ACC112 (cell line): ENCODE results near the gene SLC37A3.
"Not testable (repeated sequence)": the region's sequence is repeated elsewhere in the genome, so short reads cannot be mapped to it uniquely, and the experiment has no call there.

Source experiments
- H2AFZ ChIP-seq: fragments of 200-600 bp; sonication (generic); one replicate; pipeline ENCODE4 v1.6.0; 2017; ENCODE audit warnings: antibody characterized with exemption, low read length; ENCODE audit not compliant: unreplicated experiment
- H3K27ac ChIP-seq: fragments of 200-600 bp; sonication (generic); 2 replicates; pipeline ENCODE4 v1.5.1; 2014; ENCODE audit warnings: low read depth, mild to moderate bottlenecking, antibody characterized with exemption, low read length, moderate library complexity
- H3K27me3 ChIP-seq: fragments of 200-600 bp; sonication (generic); 2 replicates; pipeline ENCODE4 v1.6.1; 2014; ENCODE audit warnings: mild to moderate bottlenecking, antibody characterized with exemption, low read length, moderate library complexity, mixed read lengths; ENCODE audit not compliant: insufficient read depth
- H3K36me3 ChIP-seq: fragments of 200-600 bp; sonication (generic); 2 replicates; pipeline ENCODE4 v1.6.1; 2016; ENCODE audit warnings: mild to moderate bottlenecking, antibody characterized with exemption, low read length, moderate library complexity, mixed read lengths; ENCODE audit not compliant: insufficient read depth
- H3K4me1 ChIP-seq: fragments of 200-600 bp; sonication (generic); one replicate; pipeline ENCODE4 v1.6.1; 2016; ENCODE audit warnings: low read length, mixed read lengths; ENCODE audit not compliant: insufficient read depth, unreplicated experiment, control insufficient read depth
- H3K4me3 ChIP-seq: fragments of 200-600 bp; sonication (generic); 2 replicates; pipeline ENCODE4 v1.5.1; 2014; ENCODE audit warnings: mild to moderate bottlenecking, low read depth, low read length
- H3K79me2 ChIP-seq: fragments of 200-600 bp; sonication (generic); one replicate; pipeline ENCODE4 v1.6.0; 2016; ENCODE audit warnings: low read length; ENCODE audit not compliant: control insufficient read depth, unreplicated experiment, insufficient read depth

Gene SLC37A3

GRCh38 chr7:140327261-140327661, 71.1 kb downstream of the SLC37A3 start:
- H3K36me3 ChIP-seq: no peaks in the 10 kb centered on the region
- H3K27me3 ChIP-seq: no peaks in the 10 kb centered on the region
- no peak overlapping the region for H2AFZ ChIP-seq
- H3K4me3 ChIP-seq: no peak overlapping the region
- H3K4me1 ChIP-seq: no peaks in the 10 kb centered on the region
- H3K79me2 ChIP-seq: no peaks in the 10 kb centered on the region
- H3K27ac ChIP-seq: no peak overlapping the region

DNA sequence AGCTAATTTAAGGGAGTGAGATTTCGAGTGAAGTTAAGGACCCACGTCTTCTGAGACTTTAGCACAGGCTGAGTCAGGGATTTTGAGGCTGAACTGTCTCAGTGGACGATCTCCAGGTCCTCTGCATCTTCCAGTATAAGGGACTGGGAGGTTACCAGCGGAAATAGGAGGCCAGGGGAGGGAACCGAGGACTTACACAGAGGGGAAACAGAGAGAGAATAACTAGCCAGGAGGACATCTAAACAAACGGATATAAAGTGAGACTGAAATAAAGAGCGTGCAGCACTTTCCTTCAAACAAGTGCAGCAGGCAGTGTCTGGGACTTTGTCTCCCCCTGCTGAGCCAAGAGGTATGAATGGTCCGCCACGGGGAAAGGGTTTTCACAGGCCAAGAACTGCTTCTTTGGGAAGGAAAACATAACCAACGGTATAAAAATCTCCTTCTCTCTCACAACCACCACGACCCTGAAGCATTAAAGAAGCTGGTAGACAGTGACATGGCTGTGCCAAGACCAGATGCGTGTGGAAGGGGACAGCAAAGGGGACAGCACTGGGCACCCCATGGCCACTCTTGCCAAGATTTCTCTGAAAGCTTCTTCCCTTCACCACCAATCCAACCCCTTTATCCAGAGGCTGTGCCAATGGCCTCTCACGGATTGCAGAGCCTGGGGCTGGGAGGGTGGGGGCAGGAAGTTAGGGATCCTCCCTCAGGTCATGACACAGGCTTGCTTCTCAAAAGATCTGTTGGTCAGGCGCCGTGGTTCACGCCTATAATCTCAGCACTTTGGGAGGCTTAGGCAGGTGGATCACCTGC, 72.0 kb downstream of the SLC37A3 start:
- Histone ChIP-seq H3K4me1 (no peaks in the 10 kb centered on the region), H3K27ac (no peak overlapping the region), H3K79me2 (no peaks in the 10 kb centered on the region), H3K4me3 (peak overlapping the region; percentile 50; the same call in 1 of the 2 replicates), H3K27me3 (no peaks in the 10 kb centered on the region), H2AFZ (no peak overlapping the region), H3K36me3 (no peaks in the 10 kb centered on the region)

- no peak overlapping the region for H3K27ac ChIP-seq
- no peaks in the 10 kb centered on the region for H3K79me2 ChIP-seq
- H2AFZ ChIP-seq: no peak overlapping the region
- no peaks in the 10 kb centered on the region for H3K36me3 ChIP-seq
- H3K4me3 ChIP-seq: no peak overlapping the region
- no peaks in the 10 kb centered on the region for H3K27me3 ChIP-seq
- H3K4me1 ChIP-seq: no peaks in the 10 kb centered on the region
These were observed 72.7 kb downstream of the SLC37A3 start for GRCh38 chr7:140325600-140325999.

GRCh38 chr7:140324714-140325113, 73.6 kb downstream of the SLC37A3 start:
- H2AFZ ChIP-seq: no peak overlapping the region
- H3K4me1 ChIP-seq: no peaks in the 10 kb centered on the region
- no peaks in the 10 kb centered on the region for H3K36me3 ChIP-seq
- H3K27me3 ChIP-seq: no peaks in the 10 kb centered on the region
- H3K4me3 ChIP-seq: no peak overlapping the region
- H3K27ac ChIP-seq: no peak overlapping the region
- H3K79me2 ChIP-seq: no peaks in the 10 kb centered on the region

DNA sequence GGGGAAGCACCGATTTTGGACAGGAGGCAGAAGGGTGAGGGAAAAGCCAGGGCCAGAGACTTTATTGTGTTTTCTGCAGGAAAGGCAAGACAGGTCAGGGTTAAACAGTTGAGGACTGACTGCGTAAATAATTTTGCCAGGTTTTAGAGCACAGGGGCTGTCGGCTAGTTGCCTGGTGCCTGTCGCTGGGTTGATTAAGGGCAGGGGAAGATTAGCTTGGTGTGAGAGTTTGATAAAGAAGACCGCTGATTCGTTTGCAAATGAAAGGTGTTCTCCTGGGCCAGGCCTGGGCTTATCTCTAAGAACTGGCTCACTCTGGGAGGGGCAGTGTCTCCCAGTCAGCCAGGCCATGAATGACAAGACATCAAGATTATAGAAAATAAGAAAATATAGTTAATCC, 75.6 kb downstream of the SLC37A3 start:
- no peaks in the 10 kb centered on the region for H3K4me1 ChIP-seq
- no peak overlapping the region for H3K27ac ChIP-seq
- no peaks in the 10 kb centered on the region for H3K27me3 ChIP-seq
- no peaks in the 10 kb centered on the region for H3K79me2 ChIP-seq
- H3K36me3 ChIP-seq: no peaks in the 10 kb centered on the region
- no peak overlapping the region for H2AFZ ChIP-seq
- no peak overlapping the region for H3K4me3 ChIP-seq

DNA sequence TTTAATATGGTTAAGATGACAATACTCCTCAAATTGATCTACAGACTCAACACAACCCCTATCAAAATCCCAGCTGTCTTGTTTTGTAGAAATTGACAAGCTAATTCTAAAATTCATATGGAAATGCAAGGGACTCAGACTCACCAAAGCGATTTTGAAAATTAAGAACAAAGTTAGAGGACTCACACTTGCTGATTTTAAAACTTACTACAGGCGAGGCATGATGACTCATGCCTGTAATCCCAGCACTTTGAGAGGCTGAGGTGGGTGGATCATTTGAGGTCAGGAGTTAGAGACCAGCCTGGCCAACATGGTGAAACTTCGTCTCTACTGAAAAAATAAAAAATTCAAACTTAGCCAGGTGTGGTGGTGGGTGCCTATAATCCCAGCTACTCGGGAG, 78.3 kb downstream of the SLC37A3 start:
- H3K27me3 ChIP-seq, H3K4me3 ChIP-seq, H2AFZ ChIP-seq, H3K79me2 ChIP-seq, H3K27ac ChIP-seq, H3K36me3 ChIP-seq: not testable (repeated sequence)
- H3K4me1 ChIP-seq: peaks cover 20% of the 10 kb centered on the region

GRCh38 chr7:140317999-140318398, 80.3 kb downstream of the SLC37A3 start:
- Histone ChIP-seq H3K27me3 (no peaks in the 10 kb centered on the region), H3K79me2 (no peaks in the 10 kb centered on the region), H3K4me1 (peaks cover 24% of the 10 kb centered on the region), H2AFZ (no peak overlapping the region), H3K36me3 (no peaks in the 10 kb centered on the region), H3K4me3 (no peak overlapping the region), H3K27ac (no peak overlapping the region)

DNA sequence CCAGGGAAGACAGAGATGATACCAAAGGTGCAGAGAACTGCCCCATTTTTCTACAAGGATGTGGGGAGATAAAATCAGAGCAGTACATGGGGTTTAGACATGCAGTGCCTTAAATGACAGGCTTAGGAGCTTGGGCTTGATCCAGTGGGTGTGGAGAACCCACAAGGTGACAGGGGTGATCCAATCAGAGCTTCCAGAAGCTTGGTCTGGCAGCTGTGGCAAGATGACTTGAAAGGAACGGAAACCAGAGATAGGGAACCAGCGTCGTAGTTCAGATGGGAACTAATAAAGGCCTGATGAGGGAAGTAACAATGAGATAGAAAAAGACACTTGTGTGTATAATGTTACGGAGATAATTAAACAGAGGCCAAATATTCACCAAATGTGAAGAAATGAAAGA, 80.7 kb downstream of the SLC37A3 start:
- no peak overlapping the region for H3K27ac ChIP-seq
- no peak overlapping the region for H3K4me3 ChIP-seq
- H2AFZ ChIP-seq: no peak overlapping the region
- H3K79me2 ChIP-seq: no peaks in the 10 kb centered on the region
- no peaks in the 10 kb centered on the region for H3K27me3 ChIP-seq
- H3K4me1 ChIP-seq: peaks cover 24% of the 10 kb centered on the region
- H3K36me3 ChIP-seq: no peaks in the 10 kb centered on the region

GRCh38 chr7:140316165-140316661, 82.1 kb downstream of the SLC37A3 start:
- Histone ChIP-seq H3K36me3 (no peaks in the 10 kb centered on the region; the same call in 1 of the 2 replicates), H3K27me3 (no peaks in the 10 kb centered on the region), H3K4me3 (peak overlapping the region; percentile 59), H3K27ac (peak overlapping the region; percentile 77), H2AFZ (peak overlapping the region; percentile 53), H3K79me2 (no peaks in the 10 kb centered on the region), H3K4me1 (peaks cover 24% of the 10 kb centered on the region)

- H3K36me3 ChIP-seq: no peaks in the 10 kb centered on the region; the same call in 1 of the 2 replicates
- no peaks in the 10 kb centered on the region for H3K79me2 ChIP-seq
- H3K4me3 ChIP-seq: peak overlapping the region; percentile 59
- peak overlapping the region; percentile 77 for H3K27ac ChIP-seq
- peak overlapping the region; percentile 53 for H2AFZ ChIP-seq
- H3K4me1 ChIP-seq: peaks cover 24% of the 10 kb centered on the region
- no peaks in the 10 kb centered on the region for H3K27me3 ChIP-seq
These were observed 82.7 kb downstream of the SLC37A3 start for GRCh38 chr7:140315498-140316164.
